Fibroblast of lung (primary cell): ENCODE data around the gene PEX10. TPM values are rescaled to one million over a fixed set of nuclear protein-coding genes. Genes with fewer than 3 reads are reported as not detected.

Source experiments
- DNase-seq, 2 donors: peaks; one replicate each; pipeline versions ENCODE4 v3.0.0 to v3.0.0-alpha.2; 2010; ENCODE audit warnings: low read depth in 2 of 2
- H2AFZ ChIP-seq: 2 replicates; pipeline ENCODE4 v1.5.1; 2012; ENCODE audit warnings: low read length, control low read depth, inconsistent platforms
- H3K27ac ChIP-seq: 2 replicates; pipeline ENCODE4 v1.5.1; 2011; ENCODE audit warnings: low read length, control low read depth; ENCODE audit not compliant: insufficient read depth
- H3K27me3 ChIP-seq: 2 replicates; pipeline ENCODE4 v1.5.1; 2011; ENCODE audit warnings: mild to moderate bottlenecking, low read length; ENCODE audit not compliant: control insufficient read depth, insufficient read depth
- H3K36me3 ChIP-seq: 2 replicates; pipeline ENCODE4 v1.5.1; 2011; ENCODE audit warnings: low read length; ENCODE audit not compliant: control insufficient read depth, insufficient read depth
- H3K4me1 ChIP-seq: 2 replicates; pipeline ENCODE4 v1.5.1; 2011; ENCODE audit warnings: low read length; ENCODE audit not compliant: control insufficient read depth, insufficient read depth; ENCODE audit errors: extremely low read depth
- H3K4me2 ChIP-seq: 2 replicates; pipeline ENCODE4 v1.5.1; 2011; ENCODE audit warnings: low read length, control low read depth; ENCODE audit not compliant: insufficient read depth; ENCODE audit errors: extremely low read depth
- H3K4me3 ChIP-seq, 4 experiments: fragments of 200-600 bp in 1 of 4; sonication (generic) in 1 of 4; replicated peaks in 1 of 4; 2 replicates each; pipeline ENCODE4 v1.5.1; 2011 to 2016; ENCODE audit warnings: low read length in 4 of 4, low read depth in 3 of 4, mild to moderate bottlenecking in 3 of 4, control low read depth in 2 of 4, inconsistent platforms in 1 of 4, mixed read lengths in 1 of 4; ENCODE audit not compliant: insufficient read depth in 1 of 4; ENCODE audit errors: control extremely low read depth in 1 of 4
- H3K79me2 ChIP-seq: 2 replicates; pipeline ENCODE4 v1.5.1; 2012; ENCODE audit warnings: mild to moderate bottlenecking, low read length, inconsistent platforms; ENCODE audit not compliant: control insufficient read depth, insufficient read depth
- H3K9ac ChIP-seq: 2 replicates; pipeline ENCODE4 v1.5.1; 2011; ENCODE audit warnings: mild to moderate bottlenecking, low read length, control low read depth; ENCODE audit not compliant: insufficient read depth
- H3K9me3 ChIP-seq: 2 replicates; pipeline ENCODE4 v1.5.1; 2012; ENCODE audit warnings: low read depth, low read length; ENCODE audit not compliant: control insufficient read depth, insufficient read depth
- H4K20me1 ChIP-seq: 2 replicates; pipeline ENCODE4 v1.5.1; 2011; ENCODE audit warnings: low read length; ENCODE audit not compliant: control insufficient read depth, insufficient read depth; ENCODE audit errors: extremely low read depth
- EZH2 ChIP-seq: IDR thresholded peaks from 2 replicates; pipeline ENCODE4 v1.5.1; 2012; ENCODE audit warnings: low read length, control low read depth, mild to moderate bottlenecking; ENCODE audit errors: missing control alignments
- polyA plus RNA-seq, 2 donors: library from polyadenylated mRNA; depleted of rRNA in 1 of 2; stranded (reverse) in 1 of 2; unstranded in 1 of 2; fragments of >200 nt; gene quantifications; 2 replicates each; pipeline ENCODE4 v1.2.1, GENCODE V29; 2011 to 2012; ENCODE audit warnings: missing spikeins in 1 of 2
- total RNA-seq: library from RNA; depleted of rRNA; stranded (reverse); fragments of >200 nt; gene quantifications from 2 replicates; pipeline ENCODE4 v1.2.1, GENCODE V29; 2014
- TF ChIP-seq, protein P1 (sequence below), 2 donors: IDR thresholded peaks in 1 of 2; conservative IDR thresholded peaks in 1 of 2; 1 replicate in 1 of 2; 2 replicates in 1 of 2; pipeline ENCODE4 v1.5.1; 2011 to 2012; ENCODE audit warnings: low read length in 2 of 2, control low read depth in 1 of 2, inconsistent platforms in 1 of 2, low read depth in 1 of 2, mild to moderate bottlenecking in 1 of 2

Gene PEX10
- total and polyA plus RNA-seq, 2 donors (not counting 1 experiment from before 2014, with no cell fraction given), result 15.4 to 33.4 TPM

DNA sequence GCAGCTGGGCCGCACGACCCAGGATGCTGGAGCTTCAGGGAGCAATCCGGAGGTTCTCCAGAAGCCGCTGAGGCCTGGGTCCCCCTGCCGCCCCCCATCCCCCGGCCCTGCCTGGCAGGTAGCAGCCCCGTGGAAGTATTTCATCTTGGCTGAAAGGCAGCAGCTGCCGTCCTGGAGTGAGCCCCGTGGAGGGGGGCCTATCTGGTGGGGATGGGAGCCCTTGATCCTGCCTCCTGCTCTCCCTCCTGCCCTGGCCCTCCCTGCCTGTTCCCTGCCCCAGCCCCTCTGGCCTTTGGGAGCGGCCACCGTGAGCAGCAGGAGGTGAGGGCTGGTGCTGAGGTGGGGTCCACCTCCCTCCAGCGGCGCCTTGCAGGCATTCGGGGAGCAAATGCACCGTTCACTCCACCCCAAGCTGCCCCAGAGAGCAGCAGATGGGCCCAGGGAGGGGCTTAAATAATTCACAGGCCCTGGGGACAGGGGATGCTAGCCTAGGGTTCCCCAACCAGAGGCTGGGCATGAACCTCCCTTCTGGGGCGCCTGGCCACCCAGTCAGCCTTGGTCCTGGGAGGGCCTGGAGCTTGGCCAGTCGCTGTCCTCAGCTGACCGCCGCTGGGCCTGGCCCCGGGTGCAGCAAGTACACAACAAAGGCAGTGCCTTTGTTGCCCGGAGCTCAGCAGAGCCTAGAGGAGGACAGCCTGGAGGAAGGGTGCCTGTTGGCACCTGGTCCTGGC lies 40.0 kb upstream of the PEX10 start:
- TF ChIP-seq, protein P1, sequence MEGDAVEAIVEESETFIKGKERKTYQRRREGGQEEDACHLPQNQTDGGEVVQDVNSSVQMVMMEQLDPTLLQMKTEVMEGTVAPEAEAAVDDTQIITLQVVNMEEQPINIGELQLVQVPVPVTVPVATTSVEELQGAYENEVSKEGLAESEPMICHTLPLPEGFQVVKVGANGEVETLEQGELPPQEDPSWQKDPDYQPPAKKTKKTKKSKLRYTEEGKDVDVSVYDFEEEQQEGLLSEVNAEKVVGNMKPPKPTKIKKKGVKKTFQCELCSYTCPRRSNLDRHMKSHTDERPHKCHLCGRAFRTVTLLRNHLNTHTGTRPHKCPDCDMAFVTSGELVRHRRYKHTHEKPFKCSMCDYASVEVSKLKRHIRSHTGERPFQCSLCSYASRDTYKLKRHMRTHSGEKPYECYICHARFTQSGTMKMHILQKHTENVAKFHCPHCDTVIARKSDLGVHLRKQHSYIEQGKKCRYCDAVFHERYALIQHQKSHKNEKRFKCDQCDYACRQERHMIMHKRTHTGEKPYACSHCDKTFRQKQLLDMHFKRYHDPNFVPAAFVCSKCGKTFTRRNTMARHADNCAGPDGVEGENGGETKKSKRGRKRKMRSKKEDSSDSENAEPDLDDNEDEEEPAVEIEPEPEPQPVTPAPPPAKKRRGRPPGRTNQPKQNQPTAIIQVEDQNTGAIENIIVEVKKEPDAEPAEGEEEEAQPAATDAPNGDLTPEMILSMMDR (conservative IDR thresholded peaks at IDR 0.05 in 1 of 2, IDR thresholded peaks at IDR 0.05 in 1 of 2; ENCODE audit: low read depth in 1 of 2, low read length in 2 of 2), result no peak
- TF ChIP-seq EZH2, result no peak
- DNase-seq, result peak; percentile 8 to 16
- Histone ChIP-seq H3K9ac (no peak overlapping the region), H3K9me3 (no peaks in the 10 kb centered on the region), H2AFZ (no peak overlapping the region), H3K4me3 (no peak overlapping the region), H3K79me2 (no peaks in the 10 kb centered on the region), H3K4me1 (peaks cover 13% of the 10 kb centered on the region), H3K27ac (peak overlapping the region; percentile 64), H3K36me3 (no peaks in the 10 kb centered on the region), H3K27me3 (no peaks in the 10 kb centered on the region), H3K4me2 (peak overlapping the region; percentile 35), H4K20me1 (no peaks in the 10 kb centered on the region)

- H3K79me2 ChIP-seq, result no peaks in the 10 kb centered on the region
- H3K9ac ChIP-seq, result no peak overlapping the region
- no peaks in the 10 kb centered on the region for H4K20me1 ChIP-seq
- H3K36me3 ChIP-seq, result no peaks in the 10 kb centered on the region
- H2AFZ ChIP-seq, result peak overlapping the region; percentile 10
- peak overlapping the region; percentile 51 for H3K4me2 ChIP-seq
- H3K9me3 ChIP-seq, result no peaks in the 10 kb centered on the region
- H3K27me3 ChIP-seq, result no peaks in the 10 kb centered on the region
- peak; percentile 58 to 87 for DNase-seq
- no peak for TF ChIP-seq EZH2
- TF ChIP-seq, protein P1 (conservative IDR thresholded peaks at IDR 0.05 in 1 of 2, IDR thresholded peaks at IDR 0.05 in 1 of 2; ENCODE audit: low read depth in 1 of 2, low read length in 2 of 2), result no peak
- peaks cover 13% of the 10 kb centered on the region for H3K4me1 ChIP-seq
- peak overlapping the region; percentile 64 for H3K27ac ChIP-seq
- H3K4me3 ChIP-seq, result no peak overlapping the region
Measured at GRCh38 chr1:2451741-2452140, 39.4 kb upstream of the PEX10 start.

DNA sequence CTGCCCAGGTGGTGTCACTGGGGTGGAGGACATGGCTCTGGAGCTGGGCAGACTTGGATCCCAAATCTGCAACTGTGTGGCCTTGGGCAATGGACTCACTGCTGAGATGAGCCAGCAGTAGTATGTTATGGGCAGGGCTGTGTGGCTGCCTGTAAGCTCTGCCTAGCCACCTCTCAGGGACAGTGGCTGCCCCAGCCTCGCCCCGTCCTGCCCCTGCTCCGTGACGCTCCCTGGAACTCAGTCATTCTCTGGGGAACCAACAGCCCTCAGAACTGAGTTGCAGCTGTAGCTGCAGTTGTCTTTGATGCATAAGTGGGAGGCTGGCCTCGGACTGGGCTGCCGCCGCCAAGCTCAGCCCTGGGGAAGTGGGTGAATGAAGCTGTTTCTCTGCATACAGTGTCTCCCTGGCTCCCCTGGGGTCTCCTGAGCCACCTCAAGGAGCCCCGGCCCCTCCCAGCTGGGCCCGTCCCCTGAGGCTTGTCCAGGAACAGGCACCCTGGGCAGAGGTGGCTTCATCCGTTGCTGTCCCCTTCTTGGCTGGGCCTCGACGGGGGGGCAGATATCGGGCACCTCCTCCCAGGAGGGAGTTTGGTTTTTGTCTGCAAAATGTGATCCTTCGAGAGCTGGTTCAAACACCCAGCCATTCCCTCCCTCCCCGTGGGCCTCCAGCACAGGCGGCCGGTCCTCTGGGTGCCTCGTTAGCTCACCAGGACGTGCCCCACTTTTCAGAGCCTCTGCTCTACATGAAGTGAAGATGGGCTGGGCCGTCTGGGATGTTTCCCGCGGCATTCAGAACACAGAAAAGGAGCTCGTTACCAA lies 37.5 kb upstream of the PEX10 start:
- no peak for TF ChIP-seq EZH2
- TF ChIP-seq, protein P1 (conservative IDR thresholded peaks at IDR 0.05 in 1 of 2, IDR thresholded peaks at IDR 0.05 in 1 of 2; ENCODE audit: low read depth in 1 of 2, low read length in 2 of 2), result no peak

More for the DNA sequence above, 37.5 kb upstream of the PEX10 start:
- no peaks in the 10 kb centered on the region for H4K20me1 ChIP-seq
- no peaks in the 10 kb centered on the region for H3K79me2 ChIP-seq
- H3K27me3 ChIP-seq, result peaks cover 4% of the 10 kb centered on the region
- no peaks in the 10 kb centered on the region for H3K9me3 ChIP-seq
- no peaks in the 10 kb centered on the region for H3K36me3 ChIP-seq
- H3K27ac ChIP-seq, result no peak overlapping the region
- no peak overlapping the region for H3K9ac ChIP-seq
- no peak overlapping the region for H2AFZ ChIP-seq
- DNase-seq, result no peak
- no peak overlapping the region for H3K4me3 ChIP-seq
- no peak overlapping the region for H3K4me2 ChIP-seq
- H3K4me1 ChIP-seq, result peaks cover 13% of the 10 kb centered on the region
